Esophagus squamous epithelium (tissue), 5 donors: ENCODE data around the gene TMEM201. TPM values are rescaled to one million over a fixed set of nuclear protein-coding genes. Genes with fewer than 3 reads are reported as not detected.

Experiments
- DNase-seq: peaks from one replicate; lab custom pipeline; 2025; lab: John Stamatoyannopoulos, UW
- H3K27ac ChIP-seq, 4 donors: fragments of 200-600 bp; sonication (generic); one replicate each; pipeline ENCODE4 v1.5.1; 2016 to 2019; ENCODE audit warnings: mild to moderate bottlenecking in 1 of 4
- H3K27me3 ChIP-seq, 4 donors: fragments of 200-600 bp; sonication (generic); 1 replicate in 3 of 4; 2 replicates in 1 of 4; pipeline versions ENCODE4 v1.5.1 to v1.6.0; 2017 to 2021; ENCODE audit warnings: antibody characterized with exemption in 1 of 4
- H3K36me3 ChIP-seq, 3 donors: fragments of 200-600 bp; sonication (generic); one replicate each; pipeline ENCODE4 v1.5.1; 2016 to 2019
- H3K4me1 ChIP-seq, 3 donors: fragments of 200-600 bp; sonication (generic); one replicate each; pipeline ENCODE4 v1.5.1; 2017 to 2019
- H3K4me3 ChIP-seq, 4 donors: fragments of 200-600 bp; sonication (generic); 1 replicate in 3 of 4; 2 replicates in 1 of 4; pipeline ENCODE4 v1.5.1; 2016 to 2019; ENCODE audit warnings: mild to moderate bottlenecking in 2 of 4, moderate library complexity in 1 of 4
- H3K9me3 ChIP-seq, 3 donors: fragments of 200-600 bp; sonication (generic); one replicate each; pipeline ENCODE4 v1.5.1; 2016 to 2019
- CTCF ChIP-seq, 6 experiments: fragments of 450-650 bp in 4 of 6; fragments of 200-600 bp in 2 of 6; sonication (generic) in 2 of 6; IDR thresholded peaks; one replicate each; pipeline ENCODE4 v1.5.1; 2016 to 2019; ENCODE audit warnings: antibody characterized with exemption in 6 of 6, mild to moderate bottlenecking in 4 of 6, moderate library complexity in 4 of 6
- POLR2A ChIP-seq, 4 donors: fragments of 450-650 bp; IDR thresholded peaks; one replicate each; pipeline ENCODE4 v1.6.1; 2017; ENCODE audit warnings: antibody characterized with exemption in 4 of 4, mild to moderate bottlenecking in 4 of 4, moderate library complexity in 3 of 4
- WGBS, 2 donors: methylation state at CpG; one replicate each; pipeline ENCODE4 v1.1.5; 2018; 5-methylcytosine and 5-hydroxymethylcytosine counted together
- intact Hi-C: fragments of 100-400 bp; cut with DNase I; formaldehyde crosslinking; loops from one replicate; pipeline ENCODE4 v1.15.0; 2022
- total RNA-seq, 4 donors: library from RNA; depleted of rRNA; stranded (reverse); fragments of >200 nt; gene quantifications; one replicate each; pipeline ENCODE4 v1.1.0, GENCODE V29; 2016
- donor health status: DM: yes; HTN: yes; CAD: no.

Gene TMEM201
- total RNA-seq, 4 donors from 2014 or later = 5.0 to 10.3 (median 8.7) TPM

GRCh38 chr1:9595156-9595967 is 6.7 kb downstream of the TMEM201 start:
- DNase-seq = no peak
- no peak for TF ChIP-seq POLR2A (IDR thresholded peaks at IDR 0.05)
- TF ChIP-seq CTCF (IDR thresholded peaks at IDR 0.05) = no peak
- no peaks in the 10 kb centered on the region for H3K27me3 ChIP-seq
- H3K27ac ChIP-seq = no peak overlapping the region
- H3K4me3 ChIP-seq = no peak overlapping the region
- H3K36me3 ChIP-seq = peaks cover 0 to 37% (median 4%) of the 10 kb centered on the region in 3 donors
- no peaks in the 10 kb centered on the region for H3K9me3 ChIP-seq
- 60 to 90% methylated on average over 1 to 3 of the region's 17 CpGs for WGBS, 2 donors
- peaks cover 23 to 40% (median 24%) of the 10 kb centered on the region in 3 donors for H3K4me1 ChIP-seq
- intact Hi-C loops = no loop called here

GRCh38 chr1:9595968-9596340 is 7.2 kb downstream of the TMEM201 start:
- H3K4me1 ChIP-seq = peaks cover 22 to 35% (median 23%) of the 10 kb centered on the region in 3 donors
- H3K27ac ChIP-seq = no peak overlapping the region
- H3K36me3 ChIP-seq = peaks cover 4 to 43% (median 6%) of the 10 kb centered on the region in 3 donors
- intact Hi-C loops = no loop called here
- no peaks in the 10 kb centered on the region for H3K9me3 ChIP-seq
- 94 to 95% methylated on average over 4 to 10 of the region's 12 CpGs for WGBS, 2 donors
- no peak overlapping the region for H3K4me3 ChIP-seq
- no peaks in the 10 kb centered on the region for H3K27me3 ChIP-seq
- no peak for TF ChIP-seq POLR2A (IDR thresholded peaks at IDR 0.05)
- TF ChIP-seq CTCF (IDR thresholded peaks at IDR 0.05) = no peak
- DNase-seq = no peak

- Histone ChIP-seq H3K4me3 (no peak overlapping the region), H3K9me3 (no peaks in the 10 kb centered on the region), H3K27me3 (no peaks in the 10 kb centered on the region), H3K36me3 (peaks cover 4 to 49% (median 12%) of the 10 kb centered on the region in 3 donors), H3K4me1 (peaks cover 19 to 28% (median 22%) of the 10 kb centered on the region in 3 donors), H3K27ac (no peak overlapping the region)
- intact Hi-C loops = no loop called here
- no peak for DNase-seq
- TF ChIP-seq CTCF (IDR thresholded peaks at IDR 0.05) (no peak), POLR2A (IDR thresholded peaks at IDR 0.05) (no peak)
- WGBS, 2 donors = 70 to 74% methylated on average over 9 to 12 of the region's 27 CpGs
Observed at GRCh38 chr1:9596415-9597123, 7.9 kb downstream of the TMEM201 start.

- intact Hi-C loops = no loop called here
- 70 to 90% methylated on average over 3 to 7 of the region's 14 CpGs for WGBS, 2 donors
- TF ChIP-seq CTCF (IDR thresholded peaks at IDR 0.05) (no peak), POLR2A (IDR thresholded peaks at IDR 0.05) (no peak)
- Histone ChIP-seq H3K27ac (no peak overlapping the region), H3K27me3 (no peaks in the 10 kb centered on the region), H3K9me3 (no peaks in the 10 kb centered on the region), H3K4me3 (no peak overlapping the region), H3K36me3 (peaks cover 14 to 60% (median 16%) of the 10 kb centered on the region in 3 donors), H3K4me1 (peaks cover 15 to 18% (median 16%) of the 10 kb centered on the region in 3 donors)
- DNase-seq = no peak
Observed at GRCh38 chr1:9597361-9598315, 8.9 kb downstream of the TMEM201 start.
